Gastrocnemius medialis (tissue), 4 donors: ENCODE measurements around the gene NUP50. TPM values are rescaled to one million over a fixed set of nuclear protein-coding genes. Genes with fewer than 3 reads are reported as not detected.

Experiments used
- ATAC-seq, 2 donors: fragments of 150-250 bp; one replicate each; pipeline ENCODE4 v1.9.1; 2016
- DNase-seq, 2 donors: peaks; one replicate each; pipeline ENCODE4 v3.0.0-alpha.2; 2019
- H3K27ac ChIP-seq, 4 donors: fragments of 200-600 bp; sonication (generic); 1 replicate in 1 of 4; 2 replicates in 3 of 4; pipeline ENCODE4 v1.5.1; 2016 to 2018; ENCODE audit warnings: mild to moderate bottlenecking in 2 of 4, moderate library complexity in 1 of 4
- H3K27me3 ChIP-seq, 3 donors: fragments of 200-600 bp; sonication (generic) in 2 of 3; 1 replicate in 1 of 3; 2 replicates in 2 of 3; pipeline versions ENCODE4 v1.5.1 to v1.6.0; 2016 to 2019; ENCODE audit warnings: mild to moderate bottlenecking in 1 of 3, moderate library complexity in 1 of 3
- H3K36me3 ChIP-seq, 2 donors: fragments of 200-600 bp; sonication (generic) in 1 of 2; one replicate each; pipeline ENCODE4 v1.5.1; 2017 to 2018
- H3K4me1 ChIP-seq, 2 donors: fragments of 200-600 bp; sonication (generic) in 1 of 2; one replicate each; pipeline ENCODE4 v1.5.1; 2016 to 2017; ENCODE audit warnings: mild to moderate bottlenecking in 2 of 2
- H3K4me3 ChIP-seq, 4 donors: fragments of 200-600 bp; sonication (generic) in 3 of 4; 1 replicate in 1 of 4; 2 replicates in 3 of 4; pipeline ENCODE4 v1.5.1; 2016 to 2019; ENCODE audit warnings: mild to moderate bottlenecking in 2 of 4
- H3K9me3 ChIP-seq, 3 donors: fragments of 200-600 bp; sonication (generic) in 2 of 3; 1 replicate in 1 of 3; 2 replicates in 2 of 3; pipeline ENCODE4 v1.5.1; 2016 to 2019
- CTCF ChIP-seq, 5 experiments: fragments of 450-650 bp in 3 of 5; fragments of 200-600 bp in 2 of 5; sonication (generic) in 2 of 5; IDR thresholded peaks in 4 of 5; conservative IDR thresholded peaks in 1 of 5; 1 replicate in 4 of 5; 2 replicates in 1 of 5; pipeline ENCODE4 v1.5.1; 2016 to 2019; ENCODE audit warnings: antibody characterized with exemption in 5 of 5, mild to moderate bottlenecking in 3 of 5, moderate library complexity in 3 of 5
- POLR2A ChIP-seq, 2 donors: fragments of 450-650 bp; IDR thresholded peaks; one replicate each; pipeline ENCODE4 v1.6.1; 2017; ENCODE audit warnings: antibody characterized with exemption in 2 of 2, mild to moderate bottlenecking in 2 of 2, moderate library complexity in 2 of 2
- in situ Hi-C, 4 donors: fragments of 200-750 bp; cut with MboI; loops; one replicate each; pipeline versions ENCODE4 v1.15.0 to v1.8.0; 2017; ENCODE audit warnings: low sequenced_read_pairs in 4 of 4
- intact Hi-C: fragments of 100-400 bp; cut with DNase I; formaldehyde crosslinking; loops from one replicate; pipeline ENCODE4 v1.15.1; 2023; ENCODE audit warnings: low total_unique reads
- total RNA-seq, 4 donors: library from RNA; depleted of rRNA; stranded (reverse); fragments of >200 nt; gene quantifications; one replicate each; pipeline versions ENCODE4 v1.1.0 to v1.2.3, GENCODE V29; 2016

NUP50 gene
- total RNA-seq = 10 to 100 TPM; 18.0 to 30.6 (median 26.3) TPM

GRCh38 chr22:45163451-45164269, at the start of gene NUP50:
TSS of gene NUP50 (plus strand) at chr22:45163925. CDS start at chr22:45168178, 4,253 bp downstream.
- H3K36me3 ChIP-seq = peaks cover 0 to 6% of the 10 kb centered on the region in 2 donors
- peaks cover 34% of the 10 kb centered on the region in 2 donors for H3K4me1 ChIP-seq
- no peaks in the 10 kb centered on the region for H3K9me3 ChIP-seq
- H3K27me3 ChIP-seq = no peaks in the 10 kb centered on the region
- ATAC-seq = peak; percentile 89 to 94
- intact Hi-C loops = loop anchor here (2.0 kb wide), 1 partner anchor 77 kb away; the partner anchor contains the start of gene KIAA0930
- in situ Hi-C loops = no loop called here
- peak within 1 kb of the TSS; percentile 87 to 97 (median 91) for H3K4me3 ChIP-seq
- TF ChIP-seq CTCF (IDR thresholded peaks at IDR 0.05 in 4 of 5, conservative IDR thresholded peaks at IDR 0.05 in 1 of 5) = peak in 4 of 5 experiments; percentile 5 to 23 (median 17)
- TF ChIP-seq POLR2A (IDR thresholded peaks at IDR 0.05) = peak; percentile 86 to 90
- peak within 1 kb of the TSS; percentile 88 to 93 (median 90) for H3K27ac ChIP-seq
- DNase-seq = peak; percentile 91 to 96

GRCh38 chr22:45120440-45120839, 43.3 kb upstream of the NUP50 start:
- Histone ChIP-seq H3K36me3 (no peaks in the 10 kb centered on the region), H3K27me3 (peaks cover 0 to 25% (median 8%) of the 10 kb centered on the region in 3 donors), H3K27ac (no peak overlapping the region), H3K4me3 (no peak overlapping the region), H3K4me1 (no peaks in the 10 kb centered on the region), H3K9me3 (no peaks in the 10 kb centered on the region)
- TF ChIP-seq POLR2A (IDR thresholded peaks at IDR 0.05) = no peak
- TF ChIP-seq CTCF (IDR thresholded peaks at IDR 0.05 in 4 of 5, conservative IDR thresholded peaks at IDR 0.05 in 1 of 5) = no peak
- in situ Hi-C loops = no loop called here
- ATAC-seq (no peak), DNase-seq (no peak)
- intact Hi-C loops = no loop called here

GRCh38 chr22:45120931-45121330, 42.8 kb upstream of the NUP50 start:
- H3K4me3 ChIP-seq = no peak overlapping the region
- no peak overlapping the region for H3K27ac ChIP-seq
- in situ Hi-C loops = no loop called here
- ATAC-seq (no peak), DNase-seq (no peak)
- intact Hi-C loops = no loop called here
- peaks cover 0 to 28% (median 11%) of the 10 kb centered on the region in 3 donors for H3K27me3 ChIP-seq
- H3K9me3 ChIP-seq = no peaks in the 10 kb centered on the region
- no peaks in the 10 kb centered on the region for H3K36me3 ChIP-seq
- no peak for TF ChIP-seq CTCF (IDR thresholded peaks at IDR 0.05 in 4 of 5, conservative IDR thresholded peaks at IDR 0.05 in 1 of 5)
- no peak for TF ChIP-seq POLR2A (IDR thresholded peaks at IDR 0.05)
- no peaks in the 10 kb centered on the region for H3K4me1 ChIP-seq

- no peak for TF ChIP-seq CTCF (IDR thresholded peaks at IDR 0.05 in 4 of 5, conservative IDR thresholded peaks at IDR 0.05 in 1 of 5)
- no peak for TF ChIP-seq POLR2A (IDR thresholded peaks at IDR 0.05)
- intact Hi-C loops (no loop called here), in situ Hi-C loops (no loop called here)
- Histone ChIP-seq H3K4me3 (no peak overlapping the region), H3K27me3 (peaks cover 0 to 28% (median 11%) of the 10 kb centered on the region in 3 donors), H3K9me3 (no peaks in the 10 kb centered on the region), H3K27ac (no peak overlapping the region), H3K36me3 (no peaks in the 10 kb centered on the region), H3K4me1 (no peaks in the 10 kb centered on the region)
- DNase-seq = no peak
- no peak for ATAC-seq
Measured at GRCh38 chr22:45124176-45124847, 39.4 kb upstream of the NUP50 start.
